Suprapubic skin (tissue), 4 donors: Measurements from ENCODE around the gene CSAD.

Experiments used
- POLR2A ChIP-seq, 2 donors: fragments of 450-650 bp; IDR thresholded peaks; one replicate each; pipeline ENCODE4 v1.6.1; 2017; ENCODE audit warnings: antibody characterized with exemption in 2 of 2, mild to moderate bottlenecking in 2 of 2, moderate library complexity in 2 of 2
- POLR2AphosphoS5 ChIP-seq, 3 donors: sonication (generic); formaldehyde crosslinking; IDR thresholded peaks; one replicate each; pipeline ENCODE4 v1.6.1; 2017; ENCODE audit warnings: antibody characterized with exemption in 3 of 3
- TF ChIP-seq, protein P1 (sequence below), 2 donors: fragments of 200-600 bp in 1 of 2; fragments of 450-650 bp in 1 of 2; sonication (generic) in 1 of 2; IDR thresholded peaks; one replicate each; pipeline ENCODE4 v1.5.1; 2016 to 2019; ENCODE audit warnings: antibody characterized with exemption in 2 of 2, mild to moderate bottlenecking in 1 of 2, moderate library complexity in 1 of 2

DNA sequence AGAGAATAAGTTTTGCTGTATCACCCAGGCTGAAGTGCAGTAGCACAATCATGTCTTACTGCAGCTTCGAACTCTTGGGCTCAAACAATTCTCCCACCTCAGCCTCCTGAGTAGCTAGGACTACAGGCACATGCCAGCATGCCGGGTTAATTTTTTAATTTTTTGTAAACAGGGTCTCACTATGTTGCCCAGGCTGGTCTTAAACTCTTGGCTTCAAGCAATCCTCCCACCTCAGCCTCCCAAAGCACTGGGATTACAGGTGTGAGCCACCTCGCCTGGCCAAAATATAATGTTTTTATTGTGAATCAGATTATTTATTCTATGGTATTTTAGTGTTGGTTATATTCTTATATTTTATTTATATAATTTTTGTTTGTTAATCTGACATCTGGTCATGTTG is 4.0 kb downstream of the CSAD start:
- TF ChIP-seq, protein P1, sequence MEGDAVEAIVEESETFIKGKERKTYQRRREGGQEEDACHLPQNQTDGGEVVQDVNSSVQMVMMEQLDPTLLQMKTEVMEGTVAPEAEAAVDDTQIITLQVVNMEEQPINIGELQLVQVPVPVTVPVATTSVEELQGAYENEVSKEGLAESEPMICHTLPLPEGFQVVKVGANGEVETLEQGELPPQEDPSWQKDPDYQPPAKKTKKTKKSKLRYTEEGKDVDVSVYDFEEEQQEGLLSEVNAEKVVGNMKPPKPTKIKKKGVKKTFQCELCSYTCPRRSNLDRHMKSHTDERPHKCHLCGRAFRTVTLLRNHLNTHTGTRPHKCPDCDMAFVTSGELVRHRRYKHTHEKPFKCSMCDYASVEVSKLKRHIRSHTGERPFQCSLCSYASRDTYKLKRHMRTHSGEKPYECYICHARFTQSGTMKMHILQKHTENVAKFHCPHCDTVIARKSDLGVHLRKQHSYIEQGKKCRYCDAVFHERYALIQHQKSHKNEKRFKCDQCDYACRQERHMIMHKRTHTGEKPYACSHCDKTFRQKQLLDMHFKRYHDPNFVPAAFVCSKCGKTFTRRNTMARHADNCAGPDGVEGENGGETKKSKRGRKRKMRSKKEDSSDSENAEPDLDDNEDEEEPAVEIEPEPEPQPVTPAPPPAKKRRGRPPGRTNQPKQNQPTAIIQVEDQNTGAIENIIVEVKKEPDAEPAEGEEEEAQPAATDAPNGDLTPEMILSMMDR (IDR thresholded peaks at IDR 0.05), result no peak
- TF ChIP-seq POLR2A (IDR thresholded peaks at IDR 0.05) (no peak), POLR2AphosphoS5 (IDR thresholded peaks at IDR 0.05) (no peak)
